Upper lobe of left lung (tissue), 6 donors: ENCODE measurements around the gene PTPN6. TPM values are rescaled to one million over a fixed set of nuclear protein-coding genes. Genes with fewer than 3 reads are reported as not detected.

Experiments used
- ATAC-seq, 2 donors: fragments of 200-7000 bp; cut with Tn5 transposase; one replicate each; pipeline ENCODE4 v1.9.1; 2022; ENCODE audit warnings: mild to moderate bottlenecking in 2 of 2, moderate library complexity in 2 of 2; ENCODE audit not compliant: low FRiP score in 2 of 2
- DNase-seq, 2 donors: peaks; one replicate each; pipeline ENCODE4 v3.0.0-alpha.2; 2019 to 2020
- H3K27ac ChIP-seq, 4 donors: fragments of 200-600 bp; sonication (generic); one replicate each; pipeline ENCODE4 v1.5.1; 2016 to 2019
- H3K27me3 ChIP-seq, 4 donors: fragments of 200-600 bp; sonication (generic); one replicate each; pipeline ENCODE4 v1.5.1; 2017 to 2019
- H3K36me3 ChIP-seq, 4 donors: fragments of 200-600 bp; sonication (generic); one replicate each; pipeline ENCODE4 v1.5.1; 2016 to 2019
- H3K4me1 ChIP-seq, 4 donors: fragments of 200-600 bp; sonication (generic); one replicate each; pipeline ENCODE4 v1.5.1; 2018 to 2019
- H3K4me3 ChIP-seq, 4 donors: fragments of 200-600 bp; sonication (generic); one replicate each; pipeline ENCODE4 v1.5.1; 2017 to 2019; ENCODE audit warnings: mild to moderate bottlenecking in 2 of 4, moderate library complexity in 1 of 4
- H3K9me3 ChIP-seq, 4 donors: fragments of 200-600 bp; sonication (generic); one replicate each; pipeline ENCODE4 v1.5.1; 2018 to 2019
- EP300 ChIP-seq, 4 donors: sonication (generic); formaldehyde crosslinking; IDR thresholded peaks; one replicate each; pipeline ENCODE4 v1.5.1; 2017; ENCODE audit warnings: antibody characterized with exemption in 4 of 4, control low read depth in 2 of 4
- POLR2A ChIP-seq, 4 donors: fragments of 450-650 bp; IDR thresholded peaks; one replicate each; pipeline ENCODE4 v1.5.1; 2016 to 2017; ENCODE audit warnings: antibody characterized with exemption in 4 of 4, mild to moderate bottlenecking in 2 of 4
- POLR2AphosphoS5 ChIP-seq, 2 donors: sonication (generic); formaldehyde crosslinking; IDR thresholded peaks; one replicate each; pipeline ENCODE4 v1.5.1; 2017; ENCODE audit warnings: antibody characterized with exemption in 2 of 2
- WGBS, 2 donors: methylation state at CpG; one replicate each; pipeline ENCODE4 v1.1.5; 2017 to 2018; 5-methylcytosine and 5-hydroxymethylcytosine counted together
- total RNA-seq, 6 donors: library from RNA; depleted of rRNA in 4 of 6; stranded (reverse); fragments of >200 nt in 4 of 6; gene quantifications; one replicate each; pipeline versions ENCODE4 v1.1.0 to v1.2.1, GENCODE V29; 2016 to 2021
- TF ChIP-seq, protein P1 (sequence below), 6 experiments: fragments of 450-650 bp in 4 of 6; fragments of 200-600 bp in 2 of 6; sonication (generic) in 2 of 6; IDR thresholded peaks; one replicate each; pipeline ENCODE4 v1.5.1; 2016 to 2019; ENCODE audit warnings: antibody characterized with exemption in 6 of 6
- donor health status: DM: no; HTN: no; CAD: no; lungs with moderate emphysema.
- donor health status: DM: no; HTN: yes; CAD: no; lungs with severe emphysema.

The PTPN6 gene
- total RNA-seq, 6 donors from 2014 or later = 56.3 to 215 (median 114) TPM

DNA sequence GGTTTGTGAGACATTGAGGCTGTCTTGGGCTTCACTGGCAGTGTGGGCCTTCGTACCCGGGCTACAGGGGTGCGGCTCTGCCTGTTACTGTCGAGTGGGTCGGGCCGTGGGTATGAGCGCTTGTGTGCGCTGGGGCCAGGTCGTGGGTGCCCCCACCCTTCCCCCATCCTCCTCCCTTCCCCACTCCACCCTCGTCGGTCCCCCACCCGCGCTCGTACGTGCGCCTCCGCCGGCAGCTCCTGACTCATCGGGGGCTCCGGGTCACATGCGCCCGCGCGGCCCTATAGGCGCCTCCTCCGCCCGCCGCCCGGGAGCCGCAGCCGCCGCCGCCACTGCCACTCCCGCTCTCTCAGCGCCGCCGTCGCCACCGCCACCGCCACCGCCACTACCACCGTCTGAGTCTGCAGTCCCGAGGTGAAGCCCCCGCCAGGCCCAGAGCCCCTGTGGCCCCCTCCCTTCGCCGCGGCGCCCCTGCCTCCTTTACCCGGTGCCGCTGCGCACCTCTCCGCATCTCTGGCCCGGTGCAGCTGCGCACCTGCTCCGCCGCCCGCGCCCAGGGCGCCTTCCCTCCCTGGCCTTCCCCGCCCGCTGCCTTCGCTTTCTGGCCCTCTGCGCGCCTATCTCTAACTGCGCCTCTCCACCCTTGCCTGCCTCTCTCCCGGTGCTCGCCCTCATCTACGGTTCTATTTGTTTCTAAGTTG, 36.8 kb upstream of the PTPN6 start, which contains the start of gene ENO2:
Gene ENO2 (plus strand): TSS at position 335 of the 701 bp plus-strand sequence. CDS start 1,253 bp downstream, outside the sequence.
- DNase-seq (peak; percentile 82 to 95), ATAC-seq (peak; percentile 81 to 94)
- 0 to 1% methylated on average over 22 to 41 of the region's 68 CpGs for WGBS, 2 donors

DNA sequence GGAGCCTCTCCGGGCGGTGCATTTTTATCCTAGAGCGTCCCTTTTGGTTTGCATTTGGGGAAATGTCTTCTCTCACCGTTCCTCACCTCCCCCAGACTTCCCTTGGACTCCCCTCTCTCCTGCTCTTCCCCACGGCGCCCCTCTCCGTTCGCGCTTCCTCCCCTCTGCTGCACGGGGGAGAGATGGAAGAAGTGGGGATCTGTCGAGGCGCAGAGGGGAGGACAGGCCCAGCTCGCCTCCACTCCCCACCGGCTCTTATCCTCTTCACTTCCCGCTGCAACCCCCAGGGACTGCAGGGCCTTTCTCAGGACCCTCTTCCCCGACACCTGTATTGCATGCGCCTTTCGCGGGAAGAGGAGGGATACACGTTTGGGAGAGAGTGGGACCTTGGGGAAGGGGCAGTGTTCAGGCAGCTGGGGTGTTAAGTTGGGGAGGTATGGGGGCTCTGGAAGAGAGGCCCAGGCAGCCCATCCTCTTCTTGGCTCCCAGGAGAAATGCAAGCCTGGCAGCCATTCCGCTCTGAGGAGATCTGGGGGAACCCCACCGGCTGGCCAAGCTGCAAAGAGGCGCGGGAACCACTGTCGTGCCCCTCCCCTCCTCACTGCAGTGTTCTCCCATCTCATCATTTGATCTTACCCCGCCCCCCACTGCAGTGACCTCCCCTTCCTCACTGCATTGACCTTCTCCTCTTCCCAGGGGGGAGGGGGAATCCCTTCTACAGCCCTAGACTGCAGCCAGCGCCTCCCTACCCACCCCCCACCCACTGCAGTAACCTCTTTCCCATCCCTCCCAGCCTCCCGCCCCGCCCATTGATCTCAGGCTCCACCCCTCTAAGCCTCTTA, 36.0 kb upstream of the PTPN6 start:
- peak overlapping the region; percentile 61 to 82 (median 76) for H3K27ac ChIP-seq
- no peaks in the 10 kb centered on the region for H3K27me3 ChIP-seq
- no peaks in the 10 kb centered on the region for H3K9me3 ChIP-seq
- TF ChIP-seq, protein P1, sequence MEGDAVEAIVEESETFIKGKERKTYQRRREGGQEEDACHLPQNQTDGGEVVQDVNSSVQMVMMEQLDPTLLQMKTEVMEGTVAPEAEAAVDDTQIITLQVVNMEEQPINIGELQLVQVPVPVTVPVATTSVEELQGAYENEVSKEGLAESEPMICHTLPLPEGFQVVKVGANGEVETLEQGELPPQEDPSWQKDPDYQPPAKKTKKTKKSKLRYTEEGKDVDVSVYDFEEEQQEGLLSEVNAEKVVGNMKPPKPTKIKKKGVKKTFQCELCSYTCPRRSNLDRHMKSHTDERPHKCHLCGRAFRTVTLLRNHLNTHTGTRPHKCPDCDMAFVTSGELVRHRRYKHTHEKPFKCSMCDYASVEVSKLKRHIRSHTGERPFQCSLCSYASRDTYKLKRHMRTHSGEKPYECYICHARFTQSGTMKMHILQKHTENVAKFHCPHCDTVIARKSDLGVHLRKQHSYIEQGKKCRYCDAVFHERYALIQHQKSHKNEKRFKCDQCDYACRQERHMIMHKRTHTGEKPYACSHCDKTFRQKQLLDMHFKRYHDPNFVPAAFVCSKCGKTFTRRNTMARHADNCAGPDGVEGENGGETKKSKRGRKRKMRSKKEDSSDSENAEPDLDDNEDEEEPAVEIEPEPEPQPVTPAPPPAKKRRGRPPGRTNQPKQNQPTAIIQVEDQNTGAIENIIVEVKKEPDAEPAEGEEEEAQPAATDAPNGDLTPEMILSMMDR (IDR thresholded peaks at IDR 0.05) = no peak
- TF ChIP-seq EP300 (IDR thresholded peaks at IDR 0.05) (no peak), POLR2AphosphoS5 (IDR thresholded peaks at IDR 0.05) (no peak)
- peaks cover 0 to 25% (median 10%) of the 10 kb centered on the region in 4 donors for H3K36me3 ChIP-seq
- peaks cover 16 to 24% (median 17%) of the 10 kb centered on the region in 4 donors for H3K4me1 ChIP-seq
- 24 to 29% methylated on average over 28 of the region's 29 CpGs for WGBS, 2 donors
- ATAC-seq (peak in 1 of 2 donors; percentile 34), DNase-seq (no peak)
- H3K4me3 ChIP-seq = peak overlapping the region; percentile 69 to 81 (median 78)

More for the DNA sequence above, 36.8 kb upstream of the PTPN6 start, which contains the start of gene ENO2:
- Histone ChIP-seq H3K9me3 (no peaks in the 10 kb centered on the region), H3K4me3 (peak within 1 kb of the TSS; percentile 69 to 81 (median 78)), H3K4me1 (peaks cover 16 to 24% (median 17%) of the 10 kb centered on the region in 4 donors), H3K36me3 (peaks cover 0 to 22% (median 7%) of the 10 kb centered on the region in 4 donors), H3K27ac (peak within 1 kb of the TSS; percentile 61 to 82 (median 76)), H3K27me3 (no peaks in the 10 kb centered on the region)
- TF ChIP-seq, protein P1 (IDR thresholded peaks at IDR 0.05) = peak in 1 of 6 experiments; percentile 5
- TF ChIP-seq POLR2A (IDR thresholded peaks at IDR 0.05) (peak in 2 of 4 donors; percentile 16 to 59), EP300 (IDR thresholded peaks at IDR 0.05) (no peak)

DNA sequence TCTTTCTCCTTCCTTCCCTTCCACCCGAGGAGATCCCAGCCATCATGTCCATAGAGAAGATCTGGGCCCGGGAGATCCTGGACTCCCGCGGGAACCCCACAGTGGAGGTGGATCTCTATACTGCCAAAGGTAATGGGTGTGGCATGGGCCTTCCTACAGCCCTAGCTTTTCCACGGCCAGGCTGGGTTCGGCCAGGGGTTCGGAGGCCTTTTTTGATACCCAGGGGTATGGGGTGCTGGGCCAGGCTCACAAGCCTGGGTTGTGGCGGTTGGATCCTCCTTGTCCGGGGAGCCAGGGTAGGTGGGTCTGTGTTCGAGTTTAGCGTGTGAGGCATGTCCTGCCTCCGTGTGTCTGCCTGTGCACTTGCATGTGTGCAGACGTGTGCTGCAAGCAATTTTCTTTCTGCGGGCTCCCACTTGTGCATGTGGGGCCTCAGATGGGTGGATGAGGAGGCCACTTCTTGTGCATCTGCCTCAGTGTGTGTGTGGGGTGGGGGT, 35.3 kb upstream of the PTPN6 start:
- Histone ChIP-seq H3K27me3 (no peaks in the 10 kb centered on the region), H3K4me1 (peaks cover 16 to 24% (median 17%) of the 10 kb centered on the region in 4 donors), H3K36me3 (peaks cover 0 to 25% (median 10%) of the 10 kb centered on the region in 4 donors), H3K4me3 (no peak overlapping the region), H3K27ac (no peak overlapping the region), H3K9me3 (no peaks in the 10 kb centered on the region)
- TF ChIP-seq EP300 (IDR thresholded peaks at IDR 0.05) = no peak
- TF ChIP-seq, protein P1 (IDR thresholded peaks at IDR 0.05) = no peak
- TF ChIP-seq POLR2AphosphoS5 (IDR thresholded peaks at IDR 0.05) = no peak
- TF ChIP-seq POLR2A (IDR thresholded peaks at IDR 0.05) = no peak
- ATAC-seq (no peak), DNase-seq (no peak)
- WGBS, 2 donors = 78 to 86% methylated on average over 10 to 13 of the region's 14 CpGs

DNA sequence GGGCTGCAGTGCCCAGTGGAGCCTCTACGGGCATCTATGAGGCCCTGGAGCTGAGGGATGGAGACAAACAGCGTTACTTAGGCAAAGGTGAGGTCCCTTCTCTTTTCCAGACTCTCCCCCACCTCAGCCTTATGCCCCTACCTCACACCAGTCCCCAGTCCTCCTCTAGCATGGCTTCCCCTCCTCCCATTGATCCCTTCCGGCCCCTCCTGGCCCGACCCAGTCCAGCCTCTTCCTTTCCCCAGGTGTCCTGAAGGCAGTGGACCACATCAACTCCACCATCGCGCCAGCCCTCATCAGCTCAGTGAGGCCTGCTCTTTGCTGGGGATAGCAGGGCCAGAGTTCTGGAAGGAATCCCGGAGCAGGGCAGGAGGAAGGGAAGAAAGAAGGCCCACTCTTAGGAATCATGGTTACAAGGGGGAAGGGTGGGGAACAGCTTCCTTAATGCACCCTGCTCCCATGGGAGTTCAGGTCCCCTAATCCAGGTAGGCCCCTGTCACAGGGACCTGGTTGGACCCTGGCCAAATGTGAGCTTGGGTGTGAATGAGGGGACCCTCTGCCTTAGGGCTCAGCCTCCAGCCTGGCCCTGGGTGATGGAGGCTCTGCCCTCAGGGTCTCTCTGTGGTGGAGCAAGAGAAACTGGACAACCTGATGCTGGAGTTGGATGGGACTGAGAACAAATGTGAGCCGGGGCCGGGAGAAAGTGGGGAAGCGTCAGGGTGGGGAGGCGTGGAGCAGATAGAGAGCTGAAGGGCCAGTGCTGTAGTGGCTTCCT, 34.5 kb upstream of the PTPN6 start:
- 93 to 94% methylated on average over 10 to 11 of the region's 11 CpGs for WGBS, 2 donors
- DNase-seq (no peak), ATAC-seq (no peak)

More for the DNA sequence above, 34.5 kb upstream of the PTPN6 start:
- TF ChIP-seq POLR2A (IDR thresholded peaks at IDR 0.05) (no peak), POLR2AphosphoS5 (IDR thresholded peaks at IDR 0.05) (no peak), EP300 (IDR thresholded peaks at IDR 0.05) (no peak)
- TF ChIP-seq, protein P1 (IDR thresholded peaks at IDR 0.05) = no peak
- no peak overlapping the region for H3K27ac ChIP-seq
- H3K27me3 ChIP-seq = no peaks in the 10 kb centered on the region
- no peaks in the 10 kb centered on the region for H3K9me3 ChIP-seq
- peaks cover 0 to 26% (median 11%) of the 10 kb centered on the region in 4 donors for H3K36me3 ChIP-seq
- H3K4me3 ChIP-seq = no peak overlapping the region
- peaks cover 16 to 24% (median 17%) of the 10 kb centered on the region in 4 donors for H3K4me1 ChIP-seq
